Measurements from ENCODE around the gene TMPRSS11D.

TMPRSS11D gene

GRCh38 chr4:67918428-67918827, 34.6 kb upstream of the TMPRSS11D start:
- Histone ChIP-seq H3K9me3 (ENCODE audit: control insufficient read depth, insufficient read depth, low read depth, low read length) (no peaks in the 10 kb centered on the region), H3K27ac (ENCODE audit: extremely low read depth, low read depth, low read length) (no peak overlapping the region), H3K36me3 (ENCODE audit: control insufficient read depth in 2 of 2, insufficient read depth in 1 of 2, low read length in 2 of 2) (no peaks in the 10 kb centered on the region), H3K4me3 (ENCODE audit: low read depth, low read length) (no peak overlapping the region), H3K4me1 (ENCODE audit: control insufficient read depth, insufficient read depth, low read length) (no peaks in the 10 kb centered on the region)
- ChIA-PET POLR2A (no interaction called here), CTCF (interaction anchor here (0.6 to 2.1 kb wide), 8 partner anchors 9 to 325 kb away, joined by 3 to 19 read pairs (median 4); no protein-coding TSS in a partner anchor)
- TF ChIP-seq KLF10 (tag by site-specific recombination; IDR thresholded peaks at IDR 0.05) (no peak), ZNF654 (tag by site-specific recombination; IDR thresholded peaks at IDR 0.05; ENCODE audit: low read depth) (peak; percentile 39; the same call in 1 of the 2 replicates)

- no peaks in the 10 kb centered on the region for H3K9me3 ChIP-seq (ENCODE audit: control insufficient read depth, insufficient read depth, low read depth, low read length)
- no peak overlapping the region for H3K4me3 ChIP-seq (ENCODE audit: low read depth, low read length)
- H3K27ac ChIP-seq (ENCODE audit: extremely low read depth, low read depth, low read length): no peak overlapping the region
- no peaks in the 10 kb centered on the region for H3K4me1 ChIP-seq (ENCODE audit: control insufficient read depth, insufficient read depth, low read length)
- ChIA-PET POLR2A (no interaction called here), CTCF (interaction anchor here (1.0 kb wide), 1 partner anchor 260 kb away, joined by 4 read pairs; no protein-coding TSS in a partner anchor)
- TF ChIP-seq ZNF416 (tag by site-specific recombination; IDR thresholded peaks at IDR 0.05) (no peak), ZNF10 (tag by site-specific recombination; IDR thresholded peaks at IDR 0.05) (peak; percentile 66; the same call in 1 of the 2 replicates), ZNF335 (tag by site-specific recombination; conservative IDR thresholded peaks at IDR 0.05) (no peak)
- H3K36me3 ChIP-seq (ENCODE audit: control insufficient read depth in 2 of 2, insufficient read depth in 1 of 2, low read length in 2 of 2): no peaks in the 10 kb centered on the region
These were observed 31.7 kb upstream of the TMPRSS11D start for GRCh38 chr4:67915400-67915966.

GRCh38 chr4:67912080-67912479, 28.3 kb upstream of the TMPRSS11D start:
- no peaks in the 10 kb centered on the region for H3K36me3 ChIP-seq (ENCODE audit: control insufficient read depth in 2 of 2, insufficient read depth in 1 of 2, low read length in 2 of 2)
- ChIA-PET POLR2A (no interaction called here), CTCF (interaction anchor here (1.4 to 1.7 kb wide), 2 partner anchors 9 to 166 kb away, joined by 3 to 9 read pairs; no protein-coding TSS in a partner anchor)
- no peak for TF ChIP-seq ZNF155 (tag by site-specific recombination; IDR thresholded peaks at IDR 0.05)
- no peak for TF ChIP-seq ZNF585B (tag by site-specific recombination; IDR thresholded peaks at IDR 0.05)
- no peak for TF ChIP-seq ZNF221 (tag by site-specific recombination; IDR thresholded peaks at IDR 0.05; ENCODE audit: borderline replicate concordance)
- TF ChIP-seq ZNF473 (tag by site-specific recombination; IDR thresholded peaks at IDR 0.05): no peak
- no peak for TF ChIP-seq KLF1 (tag by site-specific recombination; IDR thresholded peaks at IDR 0.05)
- no peak for TF ChIP-seq ZNF223 (tag by site-specific recombination; IDR thresholded peaks at IDR 0.05)
- no peak for TF ChIP-seq ZNF280C (tag by site-specific recombination; IDR thresholded peaks at IDR 0.05)
- TF ChIP-seq ZSCAN16 (tag by site-specific recombination; IDR thresholded peaks at IDR 0.05): no peak
- TF ChIP-seq ZNF148 (tag by site-specific recombination; IDR thresholded peaks at IDR 0.05; ENCODE audit: borderline replicate concordance): no peak
- no peak for TF ChIP-seq ZNF23 (tag by site-specific recombination; IDR thresholded peaks at IDR 0.05; ENCODE audit: borderline replicate concordance)
- TF ChIP-seq ATF2 (tag by site-specific recombination; IDR thresholded peaks at IDR 0.05; ENCODE audit: low read depth): no peak
- no peak for TF ChIP-seq ZBTB26 (tag by site-specific recombination; optimal IDR thresholded peaks at IDR 0.05)
- TF ChIP-seq ZNF24 (tag by site-specific recombination; IDR thresholded peaks at IDR 0.05): no peak
- TF ChIP-seq ZNF768 (tag by site-specific recombination; IDR thresholded peaks at IDR 0.05): no peak
- TF ChIP-seq ZEB2 (tag by site-specific recombination; IDR thresholded peaks at IDR 0.05): no peak
- TF ChIP-seq ZSCAN23 (tag by site-specific recombination; IDR thresholded peaks at IDR 0.05): no peak
- no peak for TF ChIP-seq ZNF324 (tag by site-specific recombination; IDR thresholded peaks at IDR 0.05)
- TF ChIP-seq ZNF426 (tag by site-specific recombination; IDR thresholded peaks at IDR 0.05): no peak

More at GRCh38 chr4:67912080-67912479, 28.3 kb upstream of the TMPRSS11D start:
- no peak overlapping the region for H3K4me3 ChIP-seq (ENCODE audit: low read depth, low read length)
- H3K27ac ChIP-seq (ENCODE audit: extremely low read depth, low read depth, low read length): no peak overlapping the region
- no peaks in the 10 kb centered on the region for H3K9me3 ChIP-seq (ENCODE audit: control insufficient read depth, insufficient read depth, low read depth, low read length)
- no peaks in the 10 kb centered on the region for H3K4me1 ChIP-seq (ENCODE audit: control insufficient read depth, insufficient read depth, low read length)

Measured in HEK293 (cell line).